Activated naive CD4-positive, alpha-beta T cell (primary cell): Measurements from ENCODE around the gene STAG1.
"Not testable (repeated sequence)": the region's sequence is repeated elsewhere in the genome, so short reads cannot be mapped to it uniquely, and the experiment has no call there.

Source experiments
- DNase-seq, 4 experiments: peaks; one replicate each; lab custom pipeline; 2025; lab: John Stamatoyannopoulos, UW

Gene STAG1

GRCh38 chr3:136752172-136752421 is at the start of gene STAG1:
TSS of gene STAG1 (minus strand) at chr3:136752378. CDS start at chr3:136630898, 121,480 bp downstream.
- DNase-seq = no peak

GRCh38 chr3:136801146-136801545 is 49.0 kb upstream of the STAG1 start:
- not testable (repeated sequence) for DNase-seq

- no peak for DNase-seq
Measured at GRCh38 chr3:136792556-136793330, 40.6 kb upstream of the STAG1 start.

- DNase-seq = no peak
Measured at GRCh38 chr3:136790786-136791185, 38.6 kb upstream of the STAG1 start.

GRCh38 chr3:136789976-136790375 is 37.8 kb upstream of the STAG1 start:
- no peak for DNase-seq

- no peak for DNase-seq
Measured at GRCh38 chr3:136788154-136788553, 36.0 kb upstream of the STAG1 start.

- no peak for DNase-seq
Measured at GRCh38 chr3:136787349-136787748, 35.2 kb upstream of the STAG1 start.

- no peak for DNase-seq
Measured at GRCh38 chr3:136783708-136784191, 31.6 kb upstream of the STAG1 start.

- DNase-seq = no peak
Measured at GRCh38 chr3:136780741-136781140, 28.6 kb upstream of the STAG1 start.

GRCh38 chr3:136778865-136779264 is 26.7 kb upstream of the STAG1 start:
- DNase-seq = no peak

- no peak for DNase-seq
Measured at GRCh38 chr3:136772709-136773108, 20.5 kb upstream of the STAG1 start.

GRCh38 chr3:136758160-136759102 is 6.3 kb upstream of the STAG1 start:
- not testable (repeated sequence) for DNase-seq

- DNase-seq = no peak
Measured at GRCh38 chr3:136755192-136755591, 3.0 kb upstream of the STAG1 start.

GRCh38 chr3:136753326-136753939 is 1.3 kb upstream of the STAG1 start:
- DNase-seq = no peak

GRCh38 chr3:136752422-136753325 is 496 bp upstream of the STAG1 start:
- DNase-seq = peak; percentile 98 to 99 (median 98)

GRCh38 chr3:136751316-136752171 is 634 bp downstream of the STAG1 start:
- DNase-seq = peak; percentile 30 to 62 (median 50)

- no peak for DNase-seq
Measured at GRCh38 chr3:136750897-136751315, 1.3 kb downstream of the STAG1 start.

- DNase-seq = no peak
Measured at GRCh38 chr3:136750209-136750896, 1.8 kb downstream of the STAG1 start.

- DNase-seq = not testable (repeated sequence)
Measured at GRCh38 chr3:136749602-136750001, 2.6 kb downstream of the STAG1 start.

- no peak for DNase-seq
Measured at GRCh38 chr3:136749091-136749490, 3.1 kb downstream of the STAG1 start.
